NCI-H774 (cell line): ENCODE data around the gene RAD51D.
"Not testable (repeated sequence)": the region's sequence is repeated elsewhere in the genome, so short reads cannot be mapped to it uniquely, and the experiment has no call there.

ENCODE experiments used
- DNase-seq: peaks from one replicate; lab custom pipeline; 2025; lab: John Stamatoyannopoulos, UW

RAD51D gene

DNA sequence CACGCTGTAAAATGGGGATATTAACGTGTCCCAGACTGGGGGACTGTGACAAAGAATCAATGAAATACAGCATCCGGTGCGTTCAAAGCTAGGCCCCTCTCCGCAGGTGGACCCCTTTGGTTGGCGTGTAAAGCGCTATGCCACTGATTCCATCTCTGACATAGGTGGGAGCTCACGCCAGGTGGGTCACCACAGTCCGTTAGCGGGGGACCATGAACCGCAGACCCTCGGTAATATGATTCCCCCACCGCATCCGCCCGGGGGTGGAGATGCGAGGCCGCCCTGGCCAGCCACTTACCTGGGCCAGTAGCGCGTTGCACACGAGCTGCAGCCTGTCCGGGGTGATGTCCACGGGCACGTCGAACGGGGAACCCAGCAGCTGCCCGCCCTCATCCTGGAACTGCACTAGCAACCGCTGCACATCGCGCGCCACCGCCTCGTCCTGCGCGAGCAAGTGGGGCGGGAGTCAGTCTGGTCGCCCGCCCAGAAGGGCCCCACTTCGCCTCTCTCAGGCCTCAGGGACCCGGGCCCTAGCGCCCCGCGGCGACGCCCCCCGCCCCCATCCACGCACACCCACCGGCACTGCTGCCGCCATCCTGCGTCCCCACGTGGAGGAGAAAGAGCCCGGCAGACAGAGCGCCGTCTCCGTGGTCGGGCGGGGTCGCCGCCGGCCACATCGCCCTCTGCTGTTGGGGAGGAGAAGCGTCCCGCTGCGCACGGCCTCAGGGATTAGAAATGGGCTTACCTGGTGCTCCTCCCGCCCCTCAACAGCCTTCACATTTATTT lies 22.2 kb upstream of the RAD51D start, which contains the start of gene NLE1:
Gene NLE1 (minus strand): TSS at position 623 of the 786 bp plus-strand sequence. CDS start 28 bp downstream, at position 595.
- peak; percentile 82 for DNase-seq

DNA sequence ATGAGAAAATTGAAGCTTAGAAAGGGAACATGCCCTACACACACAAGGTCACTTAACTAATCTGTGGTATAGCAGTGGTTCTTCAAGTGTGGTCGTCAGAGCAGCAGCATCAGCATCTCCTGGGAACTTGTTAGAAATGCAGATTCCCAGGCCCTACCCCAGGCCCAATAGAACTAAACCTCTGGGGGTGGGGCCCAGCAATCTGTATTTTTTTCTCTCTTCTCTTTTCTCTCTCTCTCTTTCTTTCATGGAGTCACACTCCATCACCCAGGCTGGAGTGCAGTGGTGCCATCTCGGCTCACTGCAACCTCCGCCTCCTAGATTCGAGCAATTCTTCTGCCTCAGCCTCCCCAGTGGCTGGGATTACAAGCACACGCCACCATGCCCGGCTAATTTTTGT lies 18.6 kb upstream of the RAD51D start:
- DNase-seq, result no peak

DNA sequence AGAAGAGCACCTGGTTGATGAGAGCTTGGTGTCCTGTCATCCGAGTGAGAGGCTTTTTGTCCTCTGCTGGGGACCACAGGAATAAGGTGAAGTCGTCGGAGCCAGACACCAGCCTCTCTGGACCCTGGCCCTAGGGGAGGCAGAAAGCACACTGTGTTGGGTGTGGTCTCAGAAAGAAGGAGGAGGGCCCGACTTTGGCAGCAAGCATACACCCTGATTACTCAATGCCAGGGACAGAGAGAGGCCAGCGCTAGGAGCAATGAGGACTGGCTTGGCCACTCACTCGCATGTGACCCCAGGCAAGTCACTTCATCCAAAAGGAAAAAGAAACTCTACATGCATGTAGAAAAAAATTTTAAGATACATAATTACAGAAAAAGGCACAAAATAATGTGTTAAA lies 15.7 kb upstream of the RAD51D start:
- DNase-seq, result no peak

DNA sequence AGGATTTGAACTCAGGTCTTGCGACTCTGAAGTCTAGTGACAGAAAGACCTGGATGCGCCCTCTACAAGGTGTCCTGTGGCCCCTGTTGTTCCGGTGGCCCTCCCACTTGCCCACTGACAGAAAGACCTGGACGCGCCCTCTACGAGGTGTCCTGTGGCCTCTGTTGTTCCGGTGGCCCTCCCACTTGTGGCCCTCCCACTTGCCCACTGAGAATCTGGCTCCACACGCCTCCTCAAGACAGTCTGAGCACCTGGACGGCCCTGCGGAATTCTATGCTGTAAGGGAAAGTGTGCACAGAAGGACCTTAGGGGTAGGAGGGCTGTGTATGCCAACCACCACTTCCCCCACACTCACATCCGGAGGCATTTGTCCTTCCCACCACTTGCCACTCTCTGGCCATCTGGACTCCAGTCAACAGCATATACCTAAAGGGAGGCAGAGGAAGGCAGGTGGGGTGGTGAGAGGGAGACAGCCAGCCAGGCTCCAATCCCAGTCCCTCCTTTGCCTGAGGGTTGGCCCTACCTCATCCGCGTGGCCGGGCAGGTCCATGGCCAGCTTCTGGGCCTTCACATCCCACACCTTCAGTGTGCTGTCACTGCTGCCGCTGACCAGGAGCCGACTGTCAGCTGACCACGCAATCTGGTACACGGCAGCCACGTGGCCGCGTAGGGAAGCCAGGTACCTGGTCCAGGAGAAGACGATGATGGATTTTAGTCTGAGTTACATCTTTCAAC lies 13.3 kb upstream of the RAD51D start:
- no peak for DNase-seq

- no peak for DNase-seq
These were observed 12.4 kb upstream of the RAD51D start for GRCh38 chr17:35132099-35132498.

DNA sequence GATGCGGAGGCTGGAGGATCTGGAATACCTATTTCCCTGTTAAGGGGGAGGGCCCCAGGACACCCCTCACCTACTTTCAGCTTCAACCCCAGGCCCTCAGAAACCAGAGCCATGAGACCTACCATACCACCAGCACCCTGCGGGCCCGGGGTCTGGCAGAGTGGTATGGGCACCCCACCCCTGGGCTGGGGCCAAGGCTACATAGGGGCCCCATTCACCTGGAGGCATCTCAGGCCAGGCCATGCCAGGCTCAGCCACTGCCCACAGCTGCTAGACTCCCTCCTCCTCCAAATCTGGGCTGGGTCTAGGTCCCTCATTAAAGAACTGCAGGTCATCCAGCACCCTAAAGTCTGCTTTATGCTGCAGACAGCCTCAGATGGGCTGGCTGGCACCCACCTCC lies 10.7 kb upstream of the RAD51D start:
- no peak for DNase-seq

- no peak for DNase-seq
These were observed 10.3 kb upstream of the RAD51D start for GRCh38 chr17:35129973-35130351.

- no peak for DNase-seq
These were observed 9.7 kb upstream of the RAD51D start for GRCh38 chr17:35129154-35129972.

GRCh38 chr17:35127751-35128514 lies 8.3 kb upstream of the RAD51D start:
- DNase-seq, result no peak

GRCh38 chr17:35121315-35121714 lies 1.7 kb upstream of the RAD51D start, which contains the start of gene FNDC8:
FNDC8 (plus strand) TSS chr17:35121615; CDS start chr17:35121694, 79 bp downstream.
- DNase-seq, result no peak

GRCh38 chr17:35117984-35118383 lies 1.7 kb downstream of the RAD51D start:
- no peak for DNase-seq

GRCh38 chr17:35116845-35117244 lies 2.8 kb downstream of the RAD51D start:
- no peak for DNase-seq

GRCh38 chr17:35110791-35111190 lies 8.9 kb downstream of the RAD51D start:
- DNase-seq, result not testable (repeated sequence)

DNA sequence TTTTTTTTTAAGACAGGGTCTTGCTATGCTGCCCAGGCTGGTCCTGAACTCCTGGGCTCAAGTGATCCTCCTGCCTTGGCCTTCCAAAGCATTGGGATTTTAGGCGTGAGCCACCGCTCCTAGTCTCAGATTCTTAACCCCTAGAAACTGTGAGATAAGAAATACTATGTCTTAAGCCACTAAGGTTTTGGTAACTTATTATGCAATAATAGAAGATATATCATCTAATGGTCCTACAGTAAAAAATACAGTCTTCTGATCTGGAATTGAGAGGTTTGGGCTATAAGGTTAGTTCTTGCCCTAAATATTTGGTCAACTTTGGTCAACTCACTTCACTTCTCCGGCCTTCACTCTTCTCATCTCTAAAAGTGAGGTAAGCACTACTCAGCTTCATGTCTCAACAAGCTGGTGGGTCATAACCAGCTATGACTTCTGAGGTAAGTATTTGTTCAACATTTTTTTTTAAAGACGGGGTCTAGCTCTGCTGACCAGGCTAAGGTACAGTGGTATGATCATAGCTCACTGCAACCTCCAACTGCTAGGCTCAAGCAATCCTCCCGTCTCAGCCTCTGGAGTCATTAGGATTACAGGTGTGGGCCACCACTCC lies 14.7 kb downstream of the RAD51D start:
- no peak for DNase-seq

- DNase-seq, result no peak
These were observed 16.4 kb downstream of the RAD51D start for GRCh38 chr17:35103271-35103670.

GRCh38 chr17:35101725-35102124 lies 17.9 kb downstream of the RAD51D start:
- DNase-seq, result no peak

DNA sequence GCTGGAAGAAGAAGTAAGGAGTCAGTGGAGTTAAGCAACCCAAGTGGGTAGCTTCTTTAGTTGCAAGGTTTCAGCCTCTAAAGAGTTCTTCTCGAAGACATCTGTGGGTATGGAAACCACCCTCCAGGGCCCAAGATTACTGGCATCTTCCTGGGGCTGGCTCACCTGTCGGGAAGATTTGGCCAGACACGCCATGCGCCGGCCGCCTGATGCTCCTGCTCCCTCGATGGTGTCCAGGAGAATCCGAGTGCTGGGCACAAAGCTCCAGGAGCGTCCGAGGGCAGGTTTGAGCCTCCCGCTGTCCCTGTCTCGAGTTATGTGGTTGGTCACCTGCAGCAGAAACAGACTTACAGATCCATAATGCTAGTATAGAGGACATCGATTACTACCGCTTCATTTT lies 18.6 kb downstream of the RAD51D start:
- DNase-seq, result no peak

DNA sequence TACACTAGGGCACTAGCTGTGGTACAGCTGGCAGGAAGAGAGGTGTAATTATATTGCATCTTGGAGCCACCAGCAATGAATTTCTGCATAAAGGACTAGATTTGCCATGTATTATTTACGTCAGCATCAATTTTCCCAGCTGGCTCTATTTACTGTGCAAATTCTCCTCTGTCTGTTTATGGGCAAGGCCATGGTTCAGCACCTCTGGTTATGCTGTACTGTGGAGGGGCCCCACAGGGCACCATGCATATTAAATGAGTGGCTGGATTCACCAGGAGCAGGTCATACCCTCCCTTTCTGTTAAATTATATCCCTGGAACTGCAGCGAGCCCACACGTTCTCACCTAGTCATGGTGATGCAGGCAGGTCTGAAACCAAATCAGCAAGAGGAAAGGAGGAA lies 19.8 kb downstream of the RAD51D start:
- DNase-seq, result no peak

DNA sequence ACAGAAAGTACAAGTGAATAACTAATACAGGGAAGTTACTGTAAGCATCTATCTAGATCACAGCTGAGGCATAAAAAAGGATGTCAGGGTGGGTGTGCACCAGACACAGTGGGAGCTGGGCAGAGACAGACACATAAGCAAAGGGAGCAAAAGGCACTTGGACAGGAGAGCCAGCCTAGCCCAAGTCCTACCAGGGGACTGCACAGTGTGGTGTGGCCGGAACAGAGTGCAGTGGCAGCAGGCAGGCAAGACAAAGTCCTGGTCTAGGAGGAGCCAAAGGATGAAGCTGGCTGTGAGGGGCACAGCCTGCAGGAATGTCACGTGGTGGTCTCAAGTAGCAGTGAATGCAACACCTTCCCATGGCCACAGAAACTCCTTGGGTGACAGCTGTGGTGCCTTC lies 21.9 kb downstream of the RAD51D start:
- DNase-seq, result no peak

GRCh38 chr17:35095741-35096140 lies 23.9 kb downstream of the RAD51D start:
- DNase-seq, result no peak

GRCh38 chr17:35094902-35095301 lies 24.8 kb downstream of the RAD51D start:
- DNase-seq, result no peak
